Fibroblast of skin of back (primary cell): ENCODE results near the gene ARID5B.

Experiments
- DNase-seq: peaks from one replicate; pipeline ENCODE4 v3.0.0-alpha.2; 2013

ARID5B gene

DNA sequence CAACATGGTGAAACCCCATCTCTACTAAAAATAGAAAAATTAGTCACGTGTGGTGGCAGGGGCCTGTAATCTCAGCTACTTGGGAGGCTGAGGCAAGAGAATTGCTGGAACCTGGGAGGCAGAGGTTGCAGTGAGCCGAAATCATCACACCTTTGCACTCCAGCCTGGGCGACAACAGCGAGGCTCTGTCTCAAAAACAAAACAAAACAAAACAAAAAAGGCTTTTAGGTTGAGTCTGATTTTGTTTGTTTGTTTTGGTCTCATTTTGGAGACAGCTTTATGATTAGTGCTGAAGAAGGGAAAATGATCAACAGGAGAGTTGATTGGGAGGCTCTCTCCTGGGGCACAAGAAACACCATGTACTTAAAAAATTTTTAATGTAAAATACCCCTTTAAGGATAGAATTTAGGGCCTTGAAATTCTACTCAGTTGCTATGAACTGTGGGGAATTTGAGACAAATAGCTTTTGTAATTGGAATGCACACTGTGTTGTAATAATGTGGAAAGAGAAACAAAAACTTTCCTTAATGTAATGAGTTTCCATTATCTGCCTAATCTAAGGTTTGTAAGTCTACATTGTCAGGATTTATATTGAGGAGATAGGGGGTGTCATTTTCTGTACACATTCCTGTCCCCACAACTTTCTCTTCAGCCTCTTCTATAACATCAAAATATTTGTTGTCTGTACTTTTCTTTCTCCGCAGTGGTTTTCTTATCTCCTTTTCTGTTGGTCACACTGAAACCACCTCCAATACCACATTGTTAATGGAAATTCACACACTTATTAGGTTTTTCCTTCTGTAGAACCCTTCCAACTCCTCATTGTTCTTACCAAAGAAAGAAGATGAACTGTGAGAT is 41.3 kb downstream of the ARID5B start:
- peak; percentile 43 for DNase-seq

- peak; percentile 78 for DNase-seq
These were observed 42.3 kb downstream of the ARID5B start for GRCh38 chr10:61943674-61944378.

DNA sequence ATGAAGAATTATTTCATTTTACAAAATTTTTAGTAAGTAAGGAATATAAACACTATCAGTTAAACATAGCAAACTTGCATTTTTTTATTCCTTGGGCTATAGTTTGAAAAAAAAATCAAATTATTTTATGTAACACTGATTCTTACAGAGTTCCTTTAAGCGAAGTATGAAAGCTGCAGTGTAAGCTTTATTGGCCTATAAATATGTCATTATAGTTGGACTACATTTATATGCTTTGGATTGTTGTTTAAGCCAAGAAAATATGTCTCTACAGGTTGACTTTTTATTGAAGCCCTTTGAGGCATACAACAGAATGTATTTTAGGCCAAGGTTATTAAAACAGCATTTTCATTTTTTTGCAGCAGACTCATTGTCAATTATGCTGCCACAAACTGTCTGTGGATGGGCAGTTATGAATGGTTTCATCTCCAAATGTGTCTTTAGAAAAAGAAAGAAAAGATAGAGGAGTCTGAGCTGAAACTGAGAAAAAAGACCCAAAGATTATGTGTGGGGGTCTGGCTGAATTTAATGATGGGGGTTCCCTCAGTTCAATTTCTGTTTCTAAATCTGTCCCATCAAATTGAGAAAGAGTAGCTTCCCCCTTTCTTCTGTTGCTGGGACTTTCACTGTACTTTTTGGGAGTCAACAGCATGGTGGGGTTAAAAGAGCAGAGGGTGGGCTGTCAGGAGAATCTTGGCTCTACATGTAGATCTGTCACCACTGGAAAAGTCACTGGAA is 43.1 kb downstream of the ARID5B start:
- DNase-seq, result no peak

DNA sequence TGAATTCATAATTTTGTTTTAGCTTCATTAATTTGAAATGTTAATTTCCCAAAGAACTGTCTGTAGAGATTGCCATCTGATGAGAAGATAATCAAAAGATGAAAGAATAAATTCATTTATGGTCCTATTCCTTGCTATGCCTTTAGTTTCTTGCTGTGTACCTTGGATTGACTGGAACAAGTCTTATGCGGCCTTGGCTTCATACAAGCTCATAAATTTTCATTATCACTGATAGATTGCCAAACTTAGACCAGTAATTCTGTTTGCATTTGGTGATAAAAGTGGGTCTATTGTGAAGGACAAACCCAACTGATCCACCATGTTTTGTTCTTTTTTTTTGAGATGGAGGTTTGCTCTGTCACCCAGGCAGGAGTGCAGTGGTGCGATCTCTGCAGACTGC is 48.2 kb downstream of the ARID5B start:
- DNase-seq, result no peak

- no peak for DNase-seq
These were observed 49.1 kb downstream of the ARID5B start for GRCh38 chr10:61950449-61951143.

GRCh38 chr10:61951144-61951483 is 49.6 kb downstream of the ARID5B start:
- no peak for DNase-seq

DNA sequence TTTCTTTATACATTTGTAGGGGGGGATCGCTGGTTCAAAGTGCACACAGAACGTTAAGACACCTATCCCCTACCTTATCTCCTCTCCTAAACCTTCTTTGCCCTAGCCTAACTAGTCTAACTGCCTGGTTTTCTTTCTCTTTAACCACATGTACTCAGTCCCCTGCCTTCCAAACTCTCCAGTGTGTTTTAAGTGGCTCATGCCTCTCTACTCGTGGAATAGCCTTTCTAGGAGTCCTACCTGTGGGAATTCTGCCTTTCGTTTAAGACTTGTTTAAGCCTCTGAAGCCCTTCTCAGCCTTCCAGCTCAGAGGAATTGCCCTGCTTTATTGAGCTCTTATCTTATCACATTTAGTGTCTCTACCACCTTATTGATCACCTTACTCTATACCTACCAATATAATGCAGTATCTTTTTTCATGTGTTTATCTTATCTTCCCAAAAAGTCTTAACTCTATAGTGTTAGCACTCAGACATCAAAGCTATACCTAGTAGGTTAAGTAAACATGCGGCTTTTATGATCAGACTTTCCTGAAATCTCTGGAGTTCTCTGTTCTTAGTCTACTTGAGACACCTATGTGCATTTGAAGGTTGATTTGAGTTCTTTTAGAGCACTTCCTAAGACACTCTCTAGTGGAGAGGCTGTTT is 50.7 kb downstream of the ARID5B start:
- DNase-seq, result no peak

DNA sequence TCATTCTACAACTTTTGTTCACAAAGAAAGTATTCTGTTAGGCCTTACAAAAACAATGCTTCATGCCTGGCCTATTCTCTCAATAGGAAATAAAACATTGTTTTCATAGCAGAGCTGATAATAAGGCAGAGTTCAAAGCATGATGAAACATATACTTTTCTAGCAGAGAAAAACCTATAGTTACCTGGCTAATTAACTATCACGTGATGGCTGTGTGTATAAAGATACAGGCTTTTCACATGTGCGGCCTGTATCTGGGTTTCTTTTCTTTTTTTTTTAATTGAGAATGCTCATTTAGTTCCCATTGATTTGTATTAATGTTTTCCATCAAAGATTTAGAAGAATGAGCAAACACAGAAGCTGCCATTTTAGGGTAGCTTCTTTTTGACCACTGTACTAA is 51.7 kb downstream of the ARID5B start:
- DNase-seq, result peak; percentile 36

- no peak for DNase-seq
These were observed 56.3 kb downstream of the ARID5B start for GRCh38 chr10:61957806-61958205.

DNA sequence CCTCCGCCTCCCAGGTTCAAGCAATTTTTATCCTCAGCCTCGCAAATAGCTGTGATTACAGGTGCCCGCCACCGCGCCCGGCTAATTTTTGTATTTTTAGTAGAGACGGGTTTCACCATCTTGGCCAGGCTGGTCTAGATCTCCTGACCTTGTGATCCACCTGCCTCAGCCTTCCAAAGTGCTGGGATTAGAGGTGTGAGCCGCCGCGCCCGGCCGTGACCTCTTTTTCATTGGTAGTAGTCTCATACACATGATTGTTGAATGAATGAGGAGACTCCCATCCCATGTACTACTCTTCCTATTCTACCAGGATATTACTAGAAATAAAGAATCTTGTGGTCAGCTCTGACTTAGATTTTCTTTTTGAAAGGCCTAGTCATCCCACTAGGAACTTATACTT is 56.8 kb downstream of the ARID5B start:
- no peak for DNase-seq

GRCh38 chr10:61958805-61959204 is 57.3 kb downstream of the ARID5B start:
- peak; percentile 26 for DNase-seq

GRCh38 chr10:61959814-61960213 is 58.3 kb downstream of the ARID5B start:
- no peak for DNase-seq

GRCh38 chr10:61960396-61961120 is 59.1 kb downstream of the ARID5B start:
- DNase-seq, result peak; percentile 79

GRCh38 chr10:61961278-61961677 is 59.8 kb downstream of the ARID5B start:
- no peak for DNase-seq

DNA sequence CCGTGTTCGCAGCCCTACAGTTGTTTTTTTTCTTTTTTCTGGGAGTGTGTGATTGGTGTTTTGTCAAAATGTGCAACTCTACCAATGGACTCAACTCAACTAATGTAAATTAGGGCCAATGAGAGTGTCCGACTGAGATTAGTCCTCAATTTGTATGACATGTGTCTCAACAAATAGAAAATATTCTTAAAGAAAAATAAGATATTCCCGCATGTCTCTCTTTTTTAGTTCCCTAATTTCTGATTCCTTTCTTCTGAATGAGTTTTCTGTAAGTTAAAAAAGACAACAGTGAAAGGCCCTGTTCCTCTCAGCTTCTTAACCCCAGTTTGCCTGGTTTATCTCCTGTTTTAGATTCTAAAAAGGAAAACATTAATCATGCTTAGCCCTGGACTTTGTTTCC is 61.5 kb downstream of the ARID5B start:
- no peak for DNase-seq

DNA sequence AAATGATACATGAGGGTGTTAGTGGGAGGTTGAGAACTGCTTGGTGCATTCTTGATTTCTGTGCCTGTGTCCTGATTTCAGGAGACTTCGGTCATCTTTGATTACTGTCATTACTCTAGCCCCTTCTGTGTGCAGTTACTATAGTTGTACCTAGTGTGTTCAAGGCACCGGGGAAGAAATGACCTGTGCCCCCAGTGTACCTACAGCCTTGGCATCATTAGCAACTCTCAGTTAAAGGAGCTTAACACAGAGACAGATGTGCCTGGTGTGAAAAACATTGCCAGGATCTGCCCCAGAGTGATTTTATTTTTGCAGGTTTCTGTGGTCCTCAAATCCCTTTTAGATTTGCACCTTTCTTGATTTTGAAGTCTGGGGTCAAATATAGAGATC is 62.2 kb downstream of the ARID5B start:
- DNase-seq, result no peak

DNA sequence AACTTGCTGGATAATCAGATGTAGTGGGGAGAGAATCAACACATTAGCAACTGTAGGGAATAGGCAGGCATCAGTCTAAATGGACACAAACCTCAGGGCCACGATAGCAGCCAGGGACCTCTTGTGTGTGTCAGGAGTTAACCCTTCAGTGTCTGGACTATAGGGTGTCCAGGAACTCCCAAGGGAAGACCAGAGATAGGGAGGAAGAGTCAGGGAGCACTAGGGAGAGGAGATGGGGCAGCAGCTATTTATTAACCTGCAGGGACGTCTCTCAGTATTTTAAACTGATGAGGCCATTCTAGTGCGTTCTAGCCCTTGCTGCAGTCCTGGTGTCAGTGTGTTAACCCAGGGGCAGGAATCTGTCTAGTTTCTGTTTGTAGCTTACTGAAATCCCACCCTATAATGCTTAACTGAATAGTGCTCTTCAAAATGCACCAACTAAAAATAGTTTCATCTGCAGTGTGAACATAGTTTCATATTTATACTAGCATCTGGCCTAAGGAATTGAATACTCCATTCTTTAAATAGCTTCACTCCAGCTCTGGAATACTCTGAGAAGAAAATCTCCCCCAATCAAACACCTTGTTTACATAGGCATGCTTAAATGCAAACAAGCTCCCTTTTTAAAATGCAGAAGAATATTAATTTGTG is 62.7 kb downstream of the ARID5B start:
- DNase-seq, result peak; percentile 70

DNA sequence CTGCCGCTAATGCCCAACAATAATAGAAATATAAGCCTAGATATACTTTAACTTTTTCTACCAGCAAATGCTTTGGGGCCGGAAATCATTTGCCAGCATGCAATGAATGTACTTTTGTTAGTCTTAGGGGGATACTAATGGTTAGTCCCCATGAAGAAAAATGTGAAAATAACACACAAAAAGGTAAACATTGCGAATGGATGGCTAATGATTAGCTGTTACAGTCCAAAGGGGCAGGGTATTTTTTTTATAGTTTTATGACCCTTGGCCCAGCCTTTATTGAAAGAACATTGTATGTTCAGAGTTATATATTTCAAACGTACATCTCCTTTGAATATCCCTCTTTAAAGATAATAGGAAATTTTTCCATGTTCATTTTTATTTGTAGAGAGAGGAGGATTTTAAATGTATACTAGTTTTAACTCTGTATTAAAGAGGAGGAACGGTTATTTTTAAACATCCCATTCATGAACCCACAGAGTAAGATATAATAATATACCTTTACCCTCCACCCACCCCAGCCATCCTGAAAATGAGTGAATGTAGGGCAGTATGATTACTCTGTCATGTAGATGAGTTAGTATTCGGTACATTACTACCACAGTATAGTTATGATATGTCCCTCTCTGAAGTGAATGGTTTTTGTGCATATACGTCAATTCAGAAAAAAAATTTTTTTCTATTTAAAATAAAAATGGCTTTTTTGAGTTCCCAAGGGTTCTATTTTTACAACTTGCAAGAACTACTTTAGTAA is 63.6 kb downstream of the ARID5B start:
- no peak for DNase-seq

GRCh38 chr10:61965703-61966395 is 64.3 kb downstream of the ARID5B start:
- DNase-seq, result no peak

GRCh38 chr10:61967298-61967697 is 65.8 kb downstream of the ARID5B start:
- no peak for DNase-seq
